GM12892 (cell line): ENCODE results near the gene SLC5A2.

ENCODE experiments used
- DNase-seq: peaks from one replicate; pipeline ENCODE4 v3.0.0; 2011; ENCODE audit not compliant: insufficient read length
- FAIRE-seq: peaks from 2 replicates; lab custom pipeline; 2011; peaks lifted over from hg19 to GRCh38; lab: Jason Lieb, UNC
- POLR2A ChIP-seq: IDR thresholded peaks from 2 replicates; pipeline ENCODE4 v1.6.1; 2011; ENCODE audit warnings: low read depth, low read length, control low read depth
- POLR2AphosphoS5 ChIP-seq: IDR thresholded peaks from 2 replicates; pipeline ENCODE4 v1.6.1; 2011; ENCODE audit warnings: low read depth, low read length, control low read depth
- TAF1 ChIP-seq: IDR thresholded peaks from 2 replicates; pipeline ENCODE4 v1.6.1; 2011; ENCODE audit warnings: low read depth, mild to moderate bottlenecking, control low read depth, low read length, borderline replicate concordance

SLC5A2 gene

DNA sequence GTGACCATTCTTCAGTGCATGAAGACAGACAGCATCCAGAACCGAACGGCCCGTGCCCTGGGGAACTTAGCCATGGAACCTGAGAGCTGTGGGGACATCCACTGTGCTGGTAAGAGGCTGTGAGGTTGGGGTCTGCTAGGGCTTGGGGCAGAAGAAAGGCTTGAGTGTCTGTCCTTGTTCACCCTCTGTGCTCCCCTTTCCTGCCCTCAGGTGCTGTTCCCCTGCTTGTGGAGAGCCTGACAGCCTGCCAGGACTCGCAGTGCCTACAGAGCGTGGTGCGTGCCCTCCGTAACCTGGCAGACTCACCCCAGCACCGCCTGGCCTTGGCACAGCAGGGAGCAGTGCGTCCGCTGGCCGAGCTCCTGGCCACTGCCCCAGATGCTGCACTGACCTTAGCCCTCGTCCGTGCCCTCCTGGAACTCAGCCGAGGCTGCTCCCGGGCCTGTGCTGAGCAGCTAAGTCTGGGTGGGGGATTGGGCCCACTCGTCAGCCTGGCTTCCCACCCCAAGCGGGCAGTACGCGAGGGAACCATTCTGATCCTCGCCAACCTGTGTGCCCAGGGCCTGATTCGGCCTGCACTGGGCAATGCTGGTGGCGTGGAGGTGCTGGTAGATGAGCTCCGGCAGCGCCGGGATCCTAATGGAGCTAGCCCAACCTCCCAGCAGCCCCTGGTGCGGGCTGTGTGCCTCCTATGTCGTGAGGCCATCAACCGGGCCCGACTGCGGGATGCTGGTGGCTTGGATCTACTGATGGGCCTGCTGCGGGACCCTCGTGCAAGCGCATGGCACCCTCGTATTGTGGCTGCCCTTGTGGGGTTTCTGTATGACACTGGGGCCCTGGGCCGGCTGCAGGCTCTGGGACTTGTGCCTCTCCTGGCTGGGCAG, 20.8 kb upstream of the SLC5A2 start:
- TF ChIP-seq POLR2A (no peak), POLR2AphosphoS5 (no peak), TAF1 (no peak)
- DNase-seq (no peak), FAIRE-seq (no peak)

DNA sequence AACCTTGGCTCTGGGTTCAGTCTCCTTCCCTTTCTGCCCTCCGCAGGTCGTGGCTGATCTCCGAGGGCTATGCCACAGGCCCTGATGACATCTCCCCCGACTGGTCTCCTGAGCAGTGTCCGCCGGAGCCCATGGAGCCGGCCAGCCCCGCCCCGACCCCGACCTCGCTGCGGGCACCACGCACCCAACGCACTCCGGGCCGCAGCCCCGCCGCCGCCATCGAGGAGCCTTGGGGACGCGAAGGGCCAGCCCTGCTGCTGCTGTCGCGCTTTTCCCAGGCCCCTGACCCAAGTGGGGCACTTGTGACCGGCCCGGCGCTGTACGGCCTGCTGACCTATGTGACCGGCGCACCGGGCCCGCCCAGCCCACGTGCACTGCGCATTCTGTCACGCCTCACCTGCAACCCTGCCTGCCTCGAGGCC, 18.6 kb upstream of the SLC5A2 start:
- no peak for DNase-seq
- FAIRE-seq = no peak
- TF ChIP-seq POLR2AphosphoS5 (no peak), TAF1 (no peak), POLR2A (no peak)

DNA sequence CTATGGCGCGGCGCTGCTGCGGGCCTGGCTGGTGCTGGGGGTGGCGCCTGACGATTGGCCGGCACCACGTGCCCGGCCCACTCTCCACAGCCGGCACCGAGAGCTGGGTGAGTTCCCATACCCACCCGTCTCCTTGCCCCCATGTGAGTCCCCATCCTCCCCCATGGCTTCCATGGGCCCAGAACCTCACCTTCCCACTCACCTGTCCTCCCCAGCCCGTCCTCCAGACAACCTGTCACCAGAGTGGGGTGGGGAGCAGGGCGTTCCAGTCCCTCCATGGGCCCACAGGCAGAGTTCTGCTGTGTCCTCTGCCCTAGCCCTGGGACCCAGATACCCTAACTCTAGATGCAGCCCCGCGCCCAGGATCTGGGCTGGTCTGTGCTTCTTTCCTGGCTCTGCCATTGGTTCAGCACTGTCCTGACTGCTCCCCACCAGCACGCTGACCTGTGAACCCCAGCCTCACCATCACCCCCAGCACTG, 18.1 kb upstream of the SLC5A2 start:
- FAIRE-seq = no peak
- no peak for DNase-seq
- no peak for TF ChIP-seq POLR2AphosphoS5
- no peak for TF ChIP-seq TAF1
- TF ChIP-seq POLR2A = no peak

DNA sequence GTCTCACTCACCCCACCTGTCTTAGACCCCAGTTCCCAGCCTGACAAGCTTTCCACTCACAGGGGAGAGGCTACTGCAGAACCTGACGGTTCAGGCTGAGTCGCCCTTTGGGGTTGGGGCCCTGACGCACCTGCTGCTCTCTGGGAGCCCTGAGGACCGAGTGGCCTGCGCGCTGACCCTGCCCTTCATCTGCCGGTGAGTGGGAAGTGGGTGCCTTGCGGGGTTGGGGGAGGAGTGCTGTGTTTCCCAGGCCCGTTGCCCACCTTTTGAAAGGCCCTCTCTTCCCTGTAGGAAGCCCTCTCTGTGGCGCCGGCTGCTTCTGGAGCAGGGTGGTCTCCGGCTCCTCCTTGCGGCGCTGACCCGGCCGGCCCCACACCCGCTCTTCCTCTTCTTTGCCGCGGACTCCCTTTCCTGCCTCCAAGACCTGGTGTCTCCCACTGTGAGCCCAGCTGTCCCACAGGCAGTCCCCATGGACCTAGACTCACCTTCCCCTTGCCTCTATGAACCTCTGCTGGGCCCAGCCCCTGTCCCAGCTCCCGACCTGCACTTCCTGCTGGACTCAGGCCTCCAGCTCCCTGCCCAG, 17.0 kb upstream of the SLC5A2 start:
- FAIRE-seq = no peak
- DNase-seq = no peak
- TF ChIP-seq TAF1 (no peak), POLR2A (no peak), POLR2AphosphoS5 (no peak)

DNA sequence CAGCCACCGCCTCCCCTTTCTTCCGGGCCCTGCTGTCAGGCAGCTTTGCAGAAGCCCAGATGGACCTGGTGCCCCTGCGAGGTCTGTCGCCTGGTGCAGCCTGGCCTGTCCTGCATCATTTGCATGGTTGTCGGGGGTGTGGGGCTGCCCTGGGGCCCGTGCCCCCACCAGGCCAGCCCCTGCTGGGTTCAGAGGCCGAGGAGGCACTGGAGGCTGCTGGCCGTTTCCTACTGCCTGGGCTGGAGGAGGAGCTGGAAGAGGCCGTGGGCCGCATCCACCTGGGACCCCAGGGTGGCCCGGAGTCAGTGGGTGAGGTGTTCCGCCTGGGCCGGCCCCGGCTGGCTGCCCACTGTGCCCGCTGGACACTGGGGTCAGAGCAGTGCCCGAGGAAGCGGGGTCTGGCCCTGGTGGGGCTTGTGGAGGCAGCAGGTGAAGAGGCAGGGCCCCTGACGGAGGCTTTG, 16.5 kb upstream of the SLC5A2 start:
- TF ChIP-seq TAF1 (no peak), POLR2A (no peak), POLR2AphosphoS5 (no peak)
- DNase-seq = no peak
- FAIRE-seq = no peak

DNA sequence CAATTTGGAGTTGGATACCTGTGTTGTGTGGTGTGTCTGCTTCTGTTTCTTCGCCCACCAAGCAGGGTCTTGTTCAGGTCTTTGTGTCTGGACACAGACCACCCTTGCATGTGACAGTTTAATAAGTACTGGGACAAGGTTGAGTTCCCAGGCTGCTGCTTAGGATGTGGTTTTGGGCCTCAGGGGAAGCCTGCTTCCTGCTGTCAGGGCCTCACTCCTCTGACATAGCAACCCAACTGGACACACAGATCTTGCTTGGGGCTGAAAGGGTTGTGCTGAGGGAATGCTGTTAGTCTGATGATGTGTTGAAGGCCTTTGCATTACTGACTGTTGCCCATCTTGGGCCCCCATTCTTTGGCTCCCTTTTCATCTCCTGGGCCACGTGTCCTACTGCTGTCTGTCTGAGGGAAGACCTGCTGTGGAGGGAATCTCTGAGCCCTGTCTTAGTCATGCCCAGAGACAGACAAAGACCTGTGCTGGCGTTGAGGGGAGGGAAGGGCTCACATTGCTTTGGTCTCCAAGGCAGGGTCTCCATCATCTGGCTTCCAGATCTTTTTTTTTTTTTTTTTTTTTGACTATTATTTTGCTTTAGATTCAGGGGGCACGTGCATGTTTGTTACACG, 15.7 kb upstream of the SLC5A2 start:
- no peak for TF ChIP-seq POLR2AphosphoS5
- no peak; the same call in 1 of the 2 replicates for TF ChIP-seq POLR2A
- TF ChIP-seq TAF1 = no peak
- FAIRE-seq (no peak), DNase-seq (no peak)

DNA sequence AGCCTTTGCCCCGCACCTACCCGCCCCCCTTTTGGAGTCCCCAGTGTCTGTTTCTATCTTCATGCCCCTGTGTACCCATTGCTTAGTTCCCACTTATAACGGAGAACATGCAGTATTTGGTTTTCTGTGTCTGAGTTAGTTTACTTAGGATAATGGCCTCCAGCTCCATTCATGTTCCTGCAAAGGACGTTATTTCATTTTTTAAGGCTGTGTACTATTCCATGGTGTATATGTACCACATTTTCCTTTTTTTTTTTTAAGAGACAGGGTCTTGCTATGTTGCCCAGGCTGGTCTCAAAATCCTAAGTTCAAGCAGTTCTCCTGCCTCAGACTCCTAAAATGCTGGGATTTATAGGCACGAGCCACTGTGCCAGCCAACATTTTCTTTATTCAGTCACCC, 15.1 kb upstream of the SLC5A2 start:
- DNase-seq (no peak), FAIRE-seq (no peak)
- TF ChIP-seq POLR2AphosphoS5 (no peak), POLR2A (no peak), TAF1 (no peak)

DNA sequence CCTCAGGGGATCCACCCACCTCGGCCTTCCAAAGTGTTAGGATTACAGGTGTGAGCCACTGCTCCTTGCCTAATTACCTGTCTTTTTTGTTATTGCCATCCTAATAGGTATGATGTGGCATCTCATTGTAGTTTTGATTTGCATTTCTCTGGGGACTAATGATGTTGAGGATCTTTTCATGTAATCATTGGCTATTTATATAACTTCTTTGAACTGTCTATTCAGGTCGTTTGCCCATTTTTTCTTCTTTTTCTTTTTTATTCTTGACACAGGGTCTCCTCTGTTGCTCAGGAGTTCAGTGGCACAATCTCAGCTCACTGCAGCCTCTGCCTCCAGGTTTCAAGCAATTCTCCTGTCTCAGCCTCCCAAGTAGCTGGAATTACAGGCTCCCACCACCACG, 12.3 kb upstream of the SLC5A2 start:
- FAIRE-seq (no peak), DNase-seq (no peak)
- no peak for TF ChIP-seq TAF1
- TF ChIP-seq POLR2A = no peak
- no peak for TF ChIP-seq POLR2AphosphoS5

DNA sequence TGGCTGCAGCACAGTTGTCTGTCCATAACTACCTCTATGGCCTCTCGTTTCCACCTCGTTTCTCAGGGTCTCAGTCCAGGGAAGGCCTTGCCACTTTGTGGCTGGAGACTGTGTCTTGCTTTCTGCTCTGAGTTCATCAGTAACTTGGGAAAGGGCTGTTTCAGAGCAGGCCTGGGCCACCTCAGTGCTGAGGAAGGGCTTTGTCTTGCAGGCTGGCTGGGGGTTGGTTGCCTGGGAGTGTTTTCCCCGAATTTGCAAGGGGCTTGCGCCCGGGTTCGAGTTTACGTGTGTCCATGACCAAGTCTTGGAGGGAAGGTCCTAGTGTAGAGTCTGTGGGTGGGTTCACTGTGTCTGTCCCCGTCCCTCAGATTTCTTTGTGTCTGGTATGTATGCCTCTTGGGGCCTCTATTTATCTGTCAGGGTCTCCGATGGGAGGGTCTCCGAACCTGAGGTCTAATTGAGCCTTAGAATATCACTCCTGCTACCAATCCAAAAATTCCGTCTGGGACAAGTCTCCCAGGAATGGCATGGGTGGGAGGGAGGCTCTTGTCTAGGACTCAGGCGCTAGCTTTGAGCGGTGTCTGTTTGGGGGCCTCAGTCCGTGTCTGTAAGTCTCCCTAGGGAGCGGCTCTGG, 11.6 kb upstream of the SLC5A2 start:
- DNase-seq = no peak

DNA sequence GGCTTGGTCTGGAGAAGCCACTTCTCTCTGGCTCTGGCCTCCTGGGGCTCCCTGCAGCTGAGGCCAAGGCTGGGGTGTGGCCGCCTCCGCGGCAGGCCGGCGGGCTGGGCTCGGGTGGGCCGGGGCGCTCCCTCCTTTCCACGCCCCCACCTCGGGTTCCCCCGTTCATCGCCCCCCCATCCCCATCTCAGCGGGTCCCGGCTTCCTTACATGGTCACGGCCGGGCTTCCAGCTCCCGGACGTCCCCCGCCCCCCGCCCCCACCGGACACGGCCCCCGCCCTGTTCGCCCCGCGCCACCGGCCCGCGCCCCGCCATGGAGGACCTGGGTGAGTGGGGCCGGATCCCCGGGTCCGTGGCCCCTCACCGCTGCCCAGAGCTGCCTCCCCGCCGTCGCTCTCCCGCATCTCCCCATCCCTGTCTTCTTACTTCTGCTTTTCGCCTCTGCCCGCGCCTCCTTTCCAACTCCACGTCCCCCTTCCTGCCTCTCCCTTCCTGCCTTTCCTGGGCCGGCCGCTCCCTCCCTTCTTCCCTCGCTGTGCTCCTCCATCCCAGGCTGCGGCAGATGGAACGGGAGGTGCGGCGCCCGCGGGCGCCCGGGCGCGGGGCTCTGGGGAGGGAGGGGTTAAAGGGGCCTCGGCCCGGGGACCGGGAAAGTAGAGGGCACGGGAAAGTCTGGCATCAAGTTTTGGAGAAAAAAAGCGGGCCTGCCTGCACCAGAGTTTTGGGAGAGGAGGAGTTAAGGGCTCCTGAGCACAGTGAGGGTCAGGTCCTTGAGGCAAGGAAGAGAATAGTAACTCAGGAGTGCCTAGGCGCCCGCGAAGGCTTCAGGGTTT, 10.8 kb upstream of the SLC5A2 start, which contains the start of gene TGFB1I1:
Gene TGFB1I1, plus strand, starts transcription at position 278 of the 834 bp plus-strand sequence. Its CDS starts 37 bp downstream, at position 315.
- TF ChIP-seq TAF1 = no peak
- no peak for TF ChIP-seq POLR2A
- TF ChIP-seq POLR2AphosphoS5 = no peak
- DNase-seq = no peak
- no peak for FAIRE-seq

More for the DNA sequence above, 11.6 kb upstream of the SLC5A2 start:
- TF ChIP-seq TAF1 (no peak), POLR2A (no peak), POLR2AphosphoS5 (no peak)
- no peak for FAIRE-seq
